ENCODE data around the gene HSD17B1.

HSD17B1 gene

GRCh38 chr17:42521036-42521435, 31.7 kb upstream of the HSD17B1 start:
- Histone ChIP-seq H3K9me3 (replicated peaks; ENCODE audit: insufficient read depth, low read length) (no peaks in the 10 kb centered on the region), H3K79me2 (ENCODE audit: low read length) (no peaks in the 10 kb centered on the region), H3K27ac (ENCODE audit: low read length) (no peak overlapping the region), H3K36me3 (replicated peaks; ENCODE audit: insufficient read depth, low read length) (no peaks in the 10 kb centered on the region), H3K9ac (ENCODE audit: low read length) (no peak overlapping the region), H3K4me3 (ENCODE audit: low read length) (no peak overlapping the region), H2AFZ (ENCODE audit: low read length) (no peak overlapping the region), H3K4me2 (ENCODE audit: low read depth, low read length) (no peak overlapping the region), H4K20me1 (ENCODE audit: insufficient read depth, low read length) (no peaks in the 10 kb centered on the region), H3K9me2 (replicated peaks; ENCODE audit: insufficient read depth, low read length) (no peaks in the 10 kb centered on the region), H3K27me3 (replicated peaks; ENCODE audit: insufficient read depth, low read length) (no peaks in the 10 kb centered on the region), H3F3A (ENCODE audit: insufficient read depth, low read length) (no peaks in the 10 kb centered on the region), H3K4me1 (ENCODE audit: low read length) (no peaks in the 10 kb centered on the region)
- DNase-seq, result no peak
- TF ChIP-seq CTCF (IDR thresholded peaks at IDR 0.05; ENCODE audit: low read length) (no peak), EZH2 (optimal IDR thresholded peaks at IDR 0.05; ENCODE audit: low read depth, low read length) (no peak), EZH2phosphoT487 (IDR thresholded peaks at IDR 0.05; ENCODE audit: low read length) (no peak)

GRCh38 chr17:42521666-42522262, 31.0 kb upstream of the HSD17B1 start:
- TF ChIP-seq EZH2phosphoT487 (IDR thresholded peaks at IDR 0.05; ENCODE audit: low read length) (no peak), EZH2 (optimal IDR thresholded peaks at IDR 0.05; ENCODE audit: low read depth, low read length) (no peak), CTCF (IDR thresholded peaks at IDR 0.05; ENCODE audit: low read length) (no peak)
- Histone ChIP-seq H3K4me3 (ENCODE audit: low read length) (no peak overlapping the region), H3K9me2 (replicated peaks; ENCODE audit: insufficient read depth, low read length) (no peaks in the 10 kb centered on the region), H3K4me1 (ENCODE audit: low read length) (no peaks in the 10 kb centered on the region), H3K9ac (ENCODE audit: low read length) (no peak overlapping the region), H3F3A (ENCODE audit: insufficient read depth, low read length) (no peaks in the 10 kb centered on the region), H3K27ac (ENCODE audit: low read length) (no peak overlapping the region), H3K27me3 (replicated peaks; ENCODE audit: insufficient read depth, low read length) (no peaks in the 10 kb centered on the region), H2AFZ (ENCODE audit: low read length) (no peak overlapping the region), H3K79me2 (ENCODE audit: low read length) (no peaks in the 10 kb centered on the region), H3K4me2 (ENCODE audit: low read depth, low read length) (no peak overlapping the region), H3K36me3 (replicated peaks; ENCODE audit: insufficient read depth, low read length) (no peaks in the 10 kb centered on the region), H4K20me1 (ENCODE audit: insufficient read depth, low read length) (no peaks in the 10 kb centered on the region), H3K9me3 (replicated peaks; ENCODE audit: insufficient read depth, low read length) (no peaks in the 10 kb centered on the region)
- no peak for DNase-seq

GRCh38 chr17:42522263-42522790, 30.4 kb upstream of the HSD17B1 start:
- DNase-seq, result no peak
- no peaks in the 10 kb centered on the region for H3K9me3 ChIP-seq (replicated peaks; ENCODE audit: insufficient read depth, low read length)
- no peaks in the 10 kb centered on the region for H3K79me2 ChIP-seq (ENCODE audit: low read length)
- H3K4me3 ChIP-seq (ENCODE audit: low read length), result no peak overlapping the region
- no peak overlapping the region for H3K4me2 ChIP-seq (ENCODE audit: low read depth, low read length)
- H3K36me3 ChIP-seq (replicated peaks; ENCODE audit: insufficient read depth, low read length), result no peaks in the 10 kb centered on the region
- H3K4me1 ChIP-seq (ENCODE audit: low read length), result no peaks in the 10 kb centered on the region
- H3F3A ChIP-seq (ENCODE audit: insufficient read depth, low read length), result no peaks in the 10 kb centered on the region
- H3K27me3 ChIP-seq (replicated peaks; ENCODE audit: insufficient read depth, low read length), result no peaks in the 10 kb centered on the region
- H4K20me1 ChIP-seq (ENCODE audit: insufficient read depth, low read length), result no peaks in the 10 kb centered on the region
- no peaks in the 10 kb centered on the region for H3K9me2 ChIP-seq (replicated peaks; ENCODE audit: insufficient read depth, low read length)
- TF ChIP-seq EZH2 (optimal IDR thresholded peaks at IDR 0.05; ENCODE audit: low read depth, low read length) (no peak), EZH2phosphoT487 (IDR thresholded peaks at IDR 0.05; ENCODE audit: low read length) (no peak), CTCF (IDR thresholded peaks at IDR 0.05; ENCODE audit: low read length) (no peak)
- H3K9ac ChIP-seq (ENCODE audit: low read length), result no peak overlapping the region
- H2AFZ ChIP-seq (ENCODE audit: low read length), result no peak overlapping the region
- H3K27ac ChIP-seq (ENCODE audit: low read length), result no peak overlapping the region
